Subcutaneous adipose tissue (tissue), 4 donors: ENCODE data around the gene PPP2R1B. TPM values are rescaled to one million over a fixed set of nuclear protein-coding genes. Genes with fewer than 3 reads are reported as not detected.

Experiments
- CTCF ChIP-seq: fragments of 450-650 bp; IDR thresholded peaks from one replicate; pipeline ENCODE4 v1.5.1; 2016; ENCODE audit warnings: low read depth, mild to moderate bottlenecking, control low read depth, antibody characterized with exemption, moderate library complexity
- total RNA-seq, 4 donors: library from RNA; depleted of rRNA; stranded (reverse); fragments of >200 nt; gene quantifications; one replicate each; pipeline ENCODE4 v1.1.0, GENCODE V29; 2016

The PPP2R1B gene
- total RNA-seq, 4 donors from 2014 or later: 35.8 to 146 (median 67.8) TPM

GRCh38 chr11:111761036-111761435, 5.2 kb downstream of the PPP2R1B start:
- TF ChIP-seq CTCF: no peak

DNA sequence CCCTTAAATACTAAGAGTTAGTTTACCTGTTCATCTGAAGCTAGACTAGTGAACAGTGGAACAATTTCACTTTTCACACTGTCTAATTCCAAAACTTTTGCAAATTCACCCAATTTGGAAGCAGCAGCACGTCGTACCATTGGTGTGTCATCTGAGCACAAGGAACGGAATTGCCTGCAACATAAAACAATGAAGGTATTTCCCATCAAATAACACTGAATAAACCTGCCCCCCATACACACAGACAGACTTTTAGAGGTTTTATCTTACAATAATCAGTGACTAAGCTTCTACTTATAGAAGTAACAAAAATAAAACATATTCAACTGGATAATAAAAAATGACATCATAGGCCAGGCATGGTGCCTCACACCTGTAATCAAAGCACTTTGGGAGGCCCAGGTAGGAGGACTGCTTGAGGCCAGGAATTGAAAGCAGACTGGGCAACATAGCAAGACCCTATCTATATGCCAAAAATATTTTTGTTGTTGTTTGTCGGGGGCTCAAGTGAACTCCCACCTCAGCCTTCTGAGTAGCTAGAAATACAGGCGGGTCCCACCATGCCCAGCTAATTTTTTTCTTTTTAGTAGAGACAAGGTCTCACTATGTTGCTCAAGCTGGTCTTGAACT, 6.3 kb downstream of the PPP2R1B start:
- no peak for TF ChIP-seq CTCF

DNA sequence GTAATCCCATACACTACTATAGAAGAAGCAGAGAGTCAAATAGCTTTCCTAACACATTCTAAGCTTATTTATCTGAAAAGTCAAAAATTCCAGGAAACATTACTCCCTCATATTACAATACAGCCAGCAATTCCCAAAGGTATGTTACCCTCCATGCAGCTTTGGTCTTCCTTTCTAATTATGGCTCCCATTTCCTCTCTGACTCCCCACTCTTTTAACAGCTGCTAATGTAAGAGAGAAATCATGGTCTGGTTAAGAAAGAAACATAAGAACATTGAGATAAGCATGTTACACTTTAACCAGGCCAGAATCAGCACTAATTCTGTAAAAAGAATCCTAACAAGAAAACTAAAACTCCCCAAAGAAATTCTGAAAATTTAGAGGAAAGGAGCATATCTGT, 6.8 kb downstream of the PPP2R1B start:
- TF ChIP-seq CTCF: no peak

- no peak for TF ChIP-seq CTCF
Observed at GRCh38 chr11:111756097-111756496, 10.1 kb downstream of the PPP2R1B start.

- TF ChIP-seq CTCF: no peak
Observed at GRCh38 chr11:111749646-111750045, 16.5 kb downstream of the PPP2R1B start.

DNA sequence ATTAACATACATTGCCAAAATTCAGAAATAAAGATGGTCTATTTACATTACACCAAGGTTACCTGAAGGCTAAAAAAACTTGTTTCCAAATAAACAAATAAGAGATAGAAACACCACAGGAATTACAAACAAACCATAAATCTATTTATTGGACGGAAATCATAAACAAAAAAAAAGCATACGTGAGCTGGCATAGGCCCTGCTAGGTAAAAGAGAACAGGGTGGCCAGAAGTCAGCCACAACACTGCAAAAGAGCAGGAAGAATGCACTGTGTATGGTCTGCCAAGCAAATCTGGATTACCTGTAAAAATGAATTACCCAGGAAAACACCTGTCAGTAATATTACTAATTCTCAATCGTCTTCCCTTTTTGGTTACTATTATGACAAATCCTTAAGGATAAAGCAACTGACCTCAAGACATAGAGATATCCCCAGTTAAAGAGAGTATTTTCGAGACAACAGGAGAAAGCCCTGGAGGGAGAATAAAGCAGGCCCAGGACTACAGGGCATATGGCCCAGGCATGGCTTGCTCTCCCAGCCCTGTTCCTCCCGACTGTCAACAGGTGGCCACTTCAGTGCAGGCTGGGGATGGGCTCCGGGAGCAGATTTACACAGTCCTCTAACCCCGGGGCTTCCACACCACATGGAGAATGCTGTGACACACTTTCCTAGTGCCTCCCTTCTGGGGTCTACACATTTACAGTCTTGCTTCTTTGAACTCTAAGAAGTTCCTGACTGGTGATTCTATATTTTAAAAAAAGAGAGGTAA, 18.0 kb downstream of the PPP2R1B start:
- no peak for TF ChIP-seq CTCF

- TF ChIP-seq CTCF: no peak
Observed at GRCh38 chr11:111745719-111746504, 20.3 kb downstream of the PPP2R1B start.
